Astrocyte of the hippocampus (primary cell): ENCODE data around the gene RC3H2.
"Not testable (repeated sequence)": the region's sequence is repeated elsewhere in the genome, so short reads cannot be mapped to it uniquely, and the experiment has no call there.

ENCODE experiments used
- DNase-seq: peaks from one replicate; pipeline ENCODE4 v3.0.0; 2011; ENCODE audit warnings: low read depth, low spot score

Gene RC3H2

DNA sequence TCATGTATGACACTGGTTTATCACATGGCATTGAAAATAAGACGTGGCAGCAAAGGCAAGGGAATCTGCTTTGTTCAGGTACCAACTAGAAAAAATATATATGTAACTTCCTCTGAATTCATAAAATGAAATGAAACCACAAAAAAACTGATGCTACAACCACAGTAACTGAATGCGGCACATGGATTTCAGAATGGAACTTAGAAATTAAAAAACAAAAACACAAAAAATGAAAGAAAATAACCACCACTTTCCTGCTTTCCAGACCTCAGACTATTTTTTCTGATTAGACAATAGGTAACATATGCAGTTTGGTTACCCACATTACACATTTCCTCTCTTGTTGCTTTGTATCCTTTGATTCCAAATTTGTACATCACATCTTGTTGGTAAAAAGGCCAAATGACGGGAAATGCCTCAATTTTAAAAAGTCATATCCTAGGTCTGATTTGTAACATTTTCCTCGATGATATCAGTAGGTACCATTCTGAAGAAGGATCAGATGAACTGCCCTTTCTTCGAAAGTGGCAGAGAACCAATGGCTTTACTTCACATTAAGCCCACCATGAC lies 58.7 kb downstream of the RC3H2 start:
- DNase-seq, result no peak

GRCh38 chr9:122845116-122845515 lies 60.0 kb downstream of the RC3H2 start:
- DNase-seq, result no peak

DNA sequence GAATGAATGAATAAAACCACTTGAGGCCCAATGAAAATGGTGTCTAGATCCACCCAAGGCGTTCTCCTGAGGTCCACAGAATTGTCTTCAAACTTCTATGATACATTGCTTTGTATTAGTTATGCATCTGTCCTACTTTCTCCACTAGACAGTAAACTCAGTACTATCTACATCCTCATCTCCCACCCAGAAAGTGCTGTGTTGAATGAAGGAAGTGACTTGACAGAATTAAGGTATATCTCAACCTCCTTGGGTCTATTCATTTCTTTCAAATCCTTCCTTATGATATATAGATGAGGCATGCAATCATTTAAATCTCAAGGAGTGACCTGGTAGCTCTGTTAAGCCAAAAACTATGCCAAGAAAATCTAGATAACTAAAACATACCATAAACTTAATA lies 61.0 kb downstream of the RC3H2 start:
- no peak for DNase-seq

DNA sequence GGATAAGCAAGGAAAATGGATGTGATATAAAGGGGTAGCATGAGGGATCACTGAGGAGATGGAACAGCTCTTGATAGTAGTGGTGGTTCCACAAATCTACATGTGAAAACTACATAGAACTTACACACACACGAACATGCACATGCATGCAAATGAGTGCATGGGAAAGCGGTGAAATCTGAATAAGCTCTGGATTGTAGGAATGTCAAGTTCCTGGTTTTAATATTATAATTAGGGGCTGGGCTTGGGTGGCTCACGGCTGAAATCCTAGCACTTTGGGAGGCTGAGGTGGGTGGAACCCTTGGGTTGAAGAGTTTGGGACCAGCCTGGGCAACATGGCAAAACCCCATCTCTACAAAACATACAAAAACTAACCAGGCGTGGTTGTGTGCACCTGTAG lies 63.7 kb downstream of the RC3H2 start:
- DNase-seq, result no peak

DNA sequence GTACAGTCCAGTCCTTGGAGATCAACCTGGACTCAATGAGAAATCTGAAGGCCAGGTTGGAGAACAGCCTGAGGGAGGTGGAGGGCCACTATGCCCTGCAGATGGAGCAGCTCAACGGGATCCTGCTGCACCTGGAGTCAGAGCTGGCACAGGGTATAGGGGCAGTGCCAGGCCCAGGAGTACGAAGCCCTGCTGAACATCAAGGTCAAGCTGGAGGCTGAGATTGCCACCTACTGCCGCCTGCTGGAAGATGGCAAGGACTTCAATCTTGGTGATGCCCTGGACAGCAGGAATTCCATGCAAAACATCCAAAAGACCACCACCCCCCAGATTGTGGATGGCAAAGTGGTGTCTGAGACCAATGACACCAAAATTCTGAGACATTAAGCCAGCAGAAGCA lies 66.7 kb downstream of the RC3H2 start:
- not testable (repeated sequence) for DNase-seq

- no peak for DNase-seq
Observed at GRCh38 chr9:122837266-122837850, 67.8 kb downstream of the RC3H2 start.

DNA sequence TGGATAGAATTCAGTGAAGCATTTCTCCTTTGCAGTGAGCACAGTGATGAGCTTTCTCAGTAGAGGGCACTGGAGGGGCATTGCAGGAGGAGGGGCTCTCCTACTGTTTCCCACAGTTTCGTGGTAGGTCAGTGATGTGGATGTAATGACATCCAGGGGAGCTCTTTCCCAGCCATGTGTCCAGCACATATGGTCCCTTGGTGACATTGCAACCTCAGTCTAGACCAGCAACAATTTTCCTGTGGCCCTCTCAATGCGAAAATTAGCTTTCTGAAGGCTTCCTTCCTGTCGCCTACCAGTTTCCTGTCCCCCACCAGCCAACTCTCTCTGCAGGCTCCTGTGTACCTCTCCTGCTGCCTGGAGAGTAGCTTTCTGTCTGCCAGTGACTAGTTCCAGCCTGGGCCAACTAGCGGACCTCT lies 69.8 kb downstream of the RC3H2 start:
- no peak for DNase-seq

- DNase-seq, result no peak
Observed at GRCh38 chr9:122832194-122832593, 73.0 kb downstream of the RC3H2 start.

GRCh38 chr9:122828965-122829284 lies 76.2 kb downstream of the RC3H2 start:
- DNase-seq, result not testable (repeated sequence)

DNA sequence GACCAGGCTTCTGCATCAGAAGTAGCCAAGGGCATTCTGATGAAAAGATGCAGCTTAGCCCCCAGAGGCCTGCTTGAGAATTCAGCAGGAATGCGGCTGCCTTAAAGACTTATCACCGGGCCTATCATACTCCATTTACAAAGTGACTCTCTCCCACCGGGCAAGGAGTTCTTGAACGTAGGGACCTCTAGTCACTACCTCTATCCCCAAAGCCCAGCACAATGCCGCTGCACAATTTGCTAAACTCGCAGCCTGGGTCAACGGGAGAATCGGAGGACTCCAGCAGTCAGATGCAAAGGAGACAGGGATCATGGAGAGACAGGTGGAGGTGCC lies 77.4 kb downstream of the RC3H2 start:
- peak; percentile 57 for DNase-seq

DNA sequence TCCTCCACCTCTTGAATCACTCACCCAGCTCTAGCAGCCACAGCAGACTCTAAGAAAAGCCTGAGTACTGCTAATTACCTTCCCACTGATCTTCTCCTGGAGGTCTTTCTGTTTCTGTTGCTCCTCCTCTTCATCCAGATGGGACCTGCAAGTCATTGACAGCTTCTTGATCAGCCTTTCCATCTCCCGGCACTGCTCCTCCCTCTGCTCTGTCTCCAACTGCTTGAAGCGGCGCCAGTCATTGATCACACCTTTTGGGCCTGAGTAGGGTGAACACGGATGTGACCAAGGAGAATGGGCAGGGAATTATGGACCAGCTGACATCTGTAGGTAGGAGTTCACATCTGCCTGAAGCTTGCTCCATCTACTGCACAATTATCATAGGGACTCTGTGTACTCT lies 82.2 kb downstream of the RC3H2 start:
- DNase-seq, result no peak

- no peak for DNase-seq
Observed at GRCh38 chr9:122822056-122822455, 83.1 kb downstream of the RC3H2 start.

GRCh38 chr9:122821278-122821943 lies 83.7 kb downstream of the RC3H2 start:
- DNase-seq, result no peak

- no peak for DNase-seq
Observed at GRCh38 chr9:122820490-122820845, 84.7 kb downstream of the RC3H2 start.

DNA sequence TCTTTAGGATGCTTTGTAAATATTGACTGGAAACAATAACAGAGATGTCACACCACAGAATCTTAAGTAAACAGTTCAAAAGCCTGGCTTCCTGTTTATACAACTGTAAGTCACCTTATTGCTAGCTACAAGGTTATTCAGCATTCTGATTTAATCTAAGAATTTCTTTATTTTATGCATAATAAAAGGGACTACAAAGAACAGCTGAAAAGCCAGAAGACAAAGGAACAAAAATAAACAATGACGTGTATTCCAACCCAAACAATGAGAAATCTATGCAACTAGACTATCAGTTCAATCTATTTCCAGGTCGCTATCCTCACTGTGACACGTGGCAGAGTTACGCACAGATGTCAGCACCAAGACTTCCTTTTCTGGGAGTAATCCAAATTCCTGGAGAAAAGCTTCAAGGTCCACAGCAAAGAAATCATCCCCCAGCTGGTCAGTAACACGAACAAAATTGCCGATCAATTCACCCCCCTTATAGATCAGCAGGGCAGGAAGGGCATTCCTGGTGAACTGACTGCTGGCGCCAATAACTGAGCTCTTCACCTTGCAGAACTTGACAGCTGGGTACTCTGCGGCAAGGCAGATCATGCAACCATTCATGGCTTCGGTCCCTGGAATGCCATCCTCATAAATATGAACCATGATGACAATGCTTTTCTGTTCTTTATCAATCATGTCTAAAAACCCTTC lies 85.2 kb downstream of the RC3H2 start:
- peak; percentile 13 for DNase-seq

- peak; percentile 14 for DNase-seq
Observed at GRCh38 chr9:122819326-122819725, 85.8 kb downstream of the RC3H2 start.

- no peak for DNase-seq
Observed at GRCh38 chr9:122816163-122816867, 88.8 kb downstream of the RC3H2 start.

DNA sequence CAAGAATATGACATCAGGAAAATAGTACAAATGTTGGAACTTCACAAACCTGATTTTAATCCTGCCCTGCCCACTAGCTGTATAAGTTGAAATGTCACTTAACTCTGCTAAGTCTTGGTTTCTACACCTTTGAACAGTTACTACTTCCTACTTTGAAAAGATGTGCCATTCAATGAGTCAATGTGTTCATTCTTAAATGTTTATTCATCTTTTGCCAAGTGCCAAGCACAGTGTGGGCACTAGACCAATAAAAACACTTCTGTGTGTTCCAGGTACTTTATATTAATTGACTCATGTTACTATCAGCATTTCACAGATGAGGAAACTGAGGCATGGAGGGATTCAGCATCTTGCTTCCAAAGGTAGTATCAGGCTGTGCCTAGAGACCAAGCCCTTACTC lies 89.6 kb downstream of the RC3H2 start:
- no peak for DNase-seq

- no peak for DNase-seq
Observed at GRCh38 chr9:122814545-122814944, 90.6 kb downstream of the RC3H2 start.

DNA sequence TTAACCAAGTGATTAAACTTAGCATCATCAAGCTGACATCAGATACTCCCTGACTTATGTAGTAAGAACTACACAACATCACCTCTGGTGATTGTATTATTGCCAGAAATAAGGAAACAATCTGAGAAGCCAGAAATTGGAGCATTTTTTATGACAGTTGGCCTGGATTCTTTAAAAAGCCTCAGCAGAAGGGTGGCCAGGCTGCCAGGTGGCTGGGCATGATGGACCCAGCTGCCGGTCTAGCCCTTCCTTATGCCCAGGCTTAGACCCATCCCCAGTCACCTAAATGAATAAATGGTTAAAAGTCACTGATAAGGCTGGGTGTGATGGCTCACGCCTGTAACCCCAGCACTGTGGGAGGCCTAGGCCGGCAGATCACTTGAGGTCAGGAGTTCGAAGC lies 92.4 kb downstream of the RC3H2 start:
- DNase-seq, result no peak

DNA sequence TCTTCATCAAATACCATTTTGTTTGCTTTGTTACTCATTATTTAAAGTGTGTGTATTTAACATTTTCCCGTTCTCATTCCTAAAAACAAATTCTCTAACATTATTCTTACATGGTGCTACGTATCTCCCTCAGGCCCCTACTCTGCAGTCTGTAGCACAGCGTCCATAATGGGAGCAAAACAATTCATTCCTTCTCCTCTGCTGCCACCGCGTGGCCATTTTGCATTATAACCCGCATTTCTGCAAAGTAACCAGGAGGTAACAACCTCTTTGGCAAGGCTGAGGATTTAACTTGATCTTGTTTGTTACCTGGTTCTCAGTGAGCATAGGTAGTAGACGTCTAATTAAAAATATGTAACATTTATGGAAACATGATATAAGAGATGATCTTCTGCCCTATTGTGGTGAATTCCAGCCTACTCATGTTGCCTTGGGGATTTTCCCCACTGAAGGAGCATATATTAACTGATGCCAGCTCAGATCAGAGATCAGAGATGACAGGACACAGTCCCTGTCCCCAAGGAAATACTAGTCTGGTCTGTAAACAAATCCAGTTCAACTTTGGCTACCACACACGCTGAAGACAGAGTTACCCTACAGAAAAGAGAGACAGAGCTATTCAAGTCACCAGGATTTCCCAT lies 94.7 kb downstream of the RC3H2 start:
- DNase-seq, result peak; percentile 91

GRCh38 chr9:122809261-122809660 lies 95.9 kb downstream of the RC3H2 start:
- not testable (repeated sequence) for DNase-seq
